Neuron (in vitro differentiated cells): ENCODE measurements around the gene ZFYVE28.

ENCODE experiments used
- H2AFZ ChIP-seq: one replicate; pipeline ENCODE4 v1.6.1; 2013; ENCODE audit warnings: low read depth, mild to moderate bottlenecking, inconsistent platforms, low read length, moderate library complexity
- H3K27me3 ChIP-seq: one replicate; pipeline ENCODE4 v1.6.1; 2013; ENCODE audit warnings: low read length; ENCODE audit not compliant: insufficient read depth
- H3K36me3 ChIP-seq: one replicate; pipeline ENCODE4 v1.6.1; 2013; ENCODE audit warnings: low read length; ENCODE audit not compliant: insufficient read depth
- H3K4me1 ChIP-seq: one replicate; pipeline ENCODE4 v1.6.1; 2013; ENCODE audit warnings: low read length; ENCODE audit not compliant: insufficient read depth
- H3K4me3 ChIP-seq: 2 replicates; pipeline ENCODE4 v1.5.1; 2013; ENCODE audit warnings: mild to moderate bottlenecking, low read length, moderate library complexity
- H3K9me3 ChIP-seq: one replicate; pipeline ENCODE4 v1.6.1; 2013; ENCODE audit warnings: low read length

The ZFYVE28 gene

GRCh38 chr4:2288051-2288541 is 130.3 kb downstream of the ZFYVE28 start:
- Histone ChIP-seq H3K36me3 (no peaks in the 10 kb centered on the region), H2AFZ (no peak overlapping the region), H3K4me3 (no peak overlapping the region), H3K27me3 (peaks cover 17% of the 10 kb centered on the region), H3K9me3 (no peaks in the 10 kb centered on the region), H3K4me1 (no peaks in the 10 kb centered on the region)

- no peak overlapping the region for H2AFZ ChIP-seq
- no peaks in the 10 kb centered on the region for H3K36me3 ChIP-seq
- no peaks in the 10 kb centered on the region for H3K4me1 ChIP-seq
- no peaks in the 10 kb centered on the region for H3K9me3 ChIP-seq
- H3K27me3 ChIP-seq = peaks cover 17% of the 10 kb centered on the region
- H3K4me3 ChIP-seq = no peak overlapping the region
Measured at GRCh38 chr4:2287594-2287915, 130.9 kb downstream of the ZFYVE28 start.

- Histone ChIP-seq H3K9me3 (no peaks in the 10 kb centered on the region), H2AFZ (no peak overlapping the region), H3K27me3 (peaks cover 17% of the 10 kb centered on the region), H3K4me3 (no peak overlapping the region), H3K4me1 (no peaks in the 10 kb centered on the region), H3K36me3 (no peaks in the 10 kb centered on the region)
Measured at GRCh38 chr4:2286904-2287593, 131.4 kb downstream of the ZFYVE28 start.

- Histone ChIP-seq H3K36me3 (no peaks in the 10 kb centered on the region), H3K9me3 (no peaks in the 10 kb centered on the region), H3K27me3 (peaks cover 17% of the 10 kb centered on the region), H3K4me1 (no peaks in the 10 kb centered on the region), H3K4me3 (no peak overlapping the region), H2AFZ (no peak overlapping the region)
Measured at GRCh38 chr4:2285613-2286381, 132.6 kb downstream of the ZFYVE28 start.

- Histone ChIP-seq H2AFZ (no peak overlapping the region), H3K9me3 (no peaks in the 10 kb centered on the region), H3K27me3 (peaks cover 17% of the 10 kb centered on the region), H3K4me1 (no peaks in the 10 kb centered on the region), H3K4me3 (no peak overlapping the region), H3K36me3 (no peaks in the 10 kb centered on the region)
Measured at GRCh38 chr4:2284934-2285612, 133.4 kb downstream of the ZFYVE28 start.

GRCh38 chr4:2284161-2284933 is 134.1 kb downstream of the ZFYVE28 start:
- no peaks in the 10 kb centered on the region for H3K4me1 ChIP-seq
- H3K27me3 ChIP-seq = peaks cover 17% of the 10 kb centered on the region
- no peak overlapping the region for H2AFZ ChIP-seq
- no peak overlapping the region for H3K4me3 ChIP-seq
- H3K36me3 ChIP-seq = no peaks in the 10 kb centered on the region
- no peaks in the 10 kb centered on the region for H3K9me3 ChIP-seq

DNA sequence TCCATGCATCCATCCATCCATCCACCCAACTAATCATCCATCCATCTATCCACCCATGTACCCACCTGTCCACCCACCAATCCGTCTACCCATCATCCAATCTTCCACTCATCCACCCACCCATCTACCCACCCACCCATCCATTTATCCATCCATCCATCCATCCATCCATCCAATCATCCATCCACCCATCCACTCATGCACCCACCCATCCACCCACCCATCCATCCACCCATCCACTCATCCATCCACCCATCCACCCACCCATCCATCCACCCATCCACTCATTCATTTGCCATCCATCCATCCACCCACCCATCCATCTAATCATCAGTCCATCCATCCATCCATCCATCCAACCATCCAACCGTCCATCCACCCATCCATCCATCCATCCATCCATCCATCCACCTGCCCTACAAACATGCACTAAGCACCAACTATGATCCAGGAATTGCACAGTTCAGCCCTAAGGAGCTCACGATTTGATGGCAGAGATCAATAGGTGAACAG is 135.2 kb downstream of the ZFYVE28 start:
- H2AFZ ChIP-seq = no peak overlapping the region
- H3K27me3 ChIP-seq = peaks cover 17% of the 10 kb centered on the region
- no peaks in the 10 kb centered on the region for H3K9me3 ChIP-seq
- no peaks in the 10 kb centered on the region for H3K36me3 ChIP-seq
- H3K4me3 ChIP-seq = no peak overlapping the region
- H3K4me1 ChIP-seq = no peaks in the 10 kb centered on the region

DNA sequence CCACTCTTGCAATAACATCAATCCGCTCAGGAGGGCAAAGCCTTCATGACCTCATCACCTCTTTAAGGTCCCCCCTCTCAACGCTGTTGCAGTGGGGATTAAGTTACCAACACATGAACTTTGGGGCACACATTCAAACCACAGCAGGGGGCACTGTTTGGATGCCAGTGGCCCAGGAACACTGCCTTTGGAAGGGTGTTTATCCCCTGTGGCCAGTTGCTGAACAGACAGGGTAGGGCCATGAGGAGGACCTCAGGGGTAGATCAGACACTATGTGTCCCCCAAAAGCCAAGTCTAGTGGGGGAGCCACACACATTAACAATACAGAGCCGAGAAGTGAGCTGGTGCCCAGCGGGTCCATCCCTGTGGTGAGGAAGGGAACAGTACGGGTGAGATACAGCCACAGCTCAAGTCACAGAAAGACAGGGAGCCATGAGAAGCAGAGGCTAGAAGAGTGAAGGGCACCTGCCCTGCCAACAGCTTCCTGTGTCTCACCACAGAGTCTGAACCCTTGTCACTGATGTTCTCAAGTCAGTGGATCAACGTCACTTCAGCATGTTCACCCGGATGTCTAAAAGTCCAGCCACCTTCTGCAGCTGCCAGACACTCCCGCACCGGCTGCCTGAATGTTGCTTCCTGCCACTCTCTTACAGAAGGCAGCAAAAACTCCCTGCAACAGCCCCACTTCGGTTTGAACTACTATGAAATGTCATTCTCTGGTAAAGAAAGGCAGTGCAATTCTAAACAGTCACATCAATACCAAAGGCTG is 136.7 kb downstream of the ZFYVE28 start:
- H2AFZ ChIP-seq = no peak overlapping the region
- H3K27me3 ChIP-seq = peaks cover 12% of the 10 kb centered on the region
- no peak overlapping the region for H3K4me3 ChIP-seq
- no peaks in the 10 kb centered on the region for H3K4me1 ChIP-seq
- H3K36me3 ChIP-seq = no peaks in the 10 kb centered on the region
- no peaks in the 10 kb centered on the region for H3K9me3 ChIP-seq

DNA sequence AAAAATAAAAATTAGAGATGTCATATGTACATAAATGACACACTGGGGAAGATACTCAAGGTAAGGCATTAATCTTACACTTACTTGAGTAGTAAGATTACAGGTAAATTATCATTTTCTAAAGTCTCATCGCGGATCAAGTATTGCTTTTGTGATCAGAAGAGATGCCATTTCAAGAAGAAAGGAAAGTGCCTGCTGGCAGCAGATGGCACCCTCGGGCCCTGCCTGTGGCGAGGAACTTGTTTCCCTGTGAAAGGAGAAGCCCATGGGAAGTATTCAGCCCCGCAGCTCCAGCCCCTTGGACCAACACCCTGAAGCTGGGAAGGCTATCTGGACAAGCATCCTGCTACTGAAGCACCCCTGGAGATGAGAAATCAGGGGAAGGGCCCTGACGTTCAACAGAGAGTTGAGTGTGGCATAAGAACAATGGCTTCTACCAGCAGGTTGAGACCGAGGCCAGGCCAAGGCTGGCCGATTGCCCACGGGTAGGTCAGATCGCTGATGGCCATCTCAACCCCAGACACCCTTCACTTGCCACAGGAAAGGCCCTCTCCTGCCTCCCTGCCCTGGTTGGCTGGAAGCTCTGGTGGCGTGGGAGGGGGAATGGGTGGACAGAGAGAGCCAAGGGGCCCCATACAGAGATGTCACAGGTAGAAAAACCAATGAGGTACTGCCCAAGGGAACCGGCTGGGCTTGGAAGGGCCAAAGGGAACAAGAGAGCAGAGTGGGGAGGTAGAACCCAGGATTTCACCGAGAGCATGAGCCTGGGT is 137.7 kb downstream of the ZFYVE28 start:
- H3K36me3 ChIP-seq = no peaks in the 10 kb centered on the region
- H3K4me1 ChIP-seq = no peaks in the 10 kb centered on the region
- no peak overlapping the region for H2AFZ ChIP-seq

DNA sequence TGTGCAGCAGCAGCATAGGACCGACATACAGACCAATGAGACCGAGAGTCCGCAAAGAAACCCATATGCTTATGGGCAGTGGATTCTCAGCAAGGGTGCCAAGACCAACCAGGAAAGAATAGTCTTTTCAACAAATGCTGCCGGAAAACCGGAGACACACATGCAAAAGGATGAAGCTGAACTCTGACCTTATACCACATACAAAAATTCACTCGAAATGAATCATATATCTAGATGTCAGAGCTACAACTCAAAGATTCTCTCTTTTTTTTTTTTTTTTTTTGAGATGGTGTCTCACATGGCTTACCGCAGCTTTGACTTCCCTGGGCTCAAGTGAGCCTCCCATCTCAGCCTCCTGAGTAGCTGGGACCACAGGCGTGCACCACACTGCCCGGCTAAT is 140.5 kb downstream of the ZFYVE28 start:
- Histone ChIP-seq H2AFZ (no peak overlapping the region), H3K27me3 (peaks cover 9% of the 10 kb centered on the region), H3K9me3 (no peaks in the 10 kb centered on the region), H3K4me1 (peaks cover 2% of the 10 kb centered on the region), H3K4me3 (no peak overlapping the region), H3K36me3 (no peaks in the 10 kb centered on the region)

More for the DNA sequence above, 137.7 kb downstream of the ZFYVE28 start:
- H3K27me3 ChIP-seq = peaks cover 9% of the 10 kb centered on the region
- H3K9me3 ChIP-seq = no peaks in the 10 kb centered on the region
- H3K4me3 ChIP-seq = no peak overlapping the region

- H3K4me1 ChIP-seq = peaks cover 2% of the 10 kb centered on the region
- H3K4me3 ChIP-seq = no peak overlapping the region
- H3K9me3 ChIP-seq = no peaks in the 10 kb centered on the region
- no peaks in the 10 kb centered on the region for H3K36me3 ChIP-seq
- peaks cover 17% of the 10 kb centered on the region for H3K27me3 ChIP-seq
- no peak overlapping the region for H2AFZ ChIP-seq
Measured at GRCh38 chr4:2276581-2277325, 141.7 kb downstream of the ZFYVE28 start.
